ENCODE results near the gene RNF208.

- no peak for TF ChIP-seq EZH2 (IDR thresholded peaks at IDR 0.05; ENCODE audit: insufficient read depth, poor library complexity, severe bottlenecking)
- no peak for TF ChIP-seq EZH2phosphoT487 (IDR thresholded peaks at IDR 0.05; ENCODE audit: insufficient read depth, low read depth)
Measured at GRCh38 chr9:137266162-137266527, 44.1 kb upstream of the RNF208 start.

All from GM23248 (cell line).